Left kidney (tissue), 2 donors: ENCODE results near the gene PRSS33. TPM values are rescaled to one million over a fixed set of nuclear protein-coding genes. Genes with fewer than 3 reads are reported as not detected.

Experiments
- DNase-seq: peaks from one replicate; pipeline ENCODE4 v3.0.0-alpha.2; 2013
- polyA plus RNA-seq: library from polyadenylated mRNA; unstranded; fragments of 120-200 nt; gene quantifications from one replicate; pipeline ENCODE4 v1.2.1, GENCODE V29; 2013; ENCODE audit not compliant: insufficient read length

Gene PRSS33
- polyA plus RNA-seq, 1 donor = 0.20 TPM

DNA sequence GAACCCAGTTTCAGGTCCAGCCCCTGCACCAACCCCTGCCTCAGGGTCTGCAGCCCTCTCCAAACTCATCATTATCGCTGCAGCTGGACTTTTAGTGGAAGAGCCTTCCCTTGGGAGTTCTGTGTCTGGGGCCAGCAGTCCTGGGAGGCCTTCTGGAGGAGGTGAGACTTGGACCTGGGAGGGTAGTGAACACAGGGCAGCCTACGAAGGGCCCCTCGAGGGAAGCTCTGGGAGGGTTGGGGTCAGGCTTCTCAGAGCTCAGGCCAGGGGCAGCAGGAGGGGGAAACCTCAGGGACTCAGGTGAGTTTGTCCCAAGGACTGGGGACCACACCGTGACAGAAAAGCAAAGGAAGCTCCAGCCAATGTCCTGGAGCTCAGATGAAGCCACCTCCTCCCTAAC, 46.2 kb downstream of the PRSS33 start:
- no peak for DNase-seq

DNA sequence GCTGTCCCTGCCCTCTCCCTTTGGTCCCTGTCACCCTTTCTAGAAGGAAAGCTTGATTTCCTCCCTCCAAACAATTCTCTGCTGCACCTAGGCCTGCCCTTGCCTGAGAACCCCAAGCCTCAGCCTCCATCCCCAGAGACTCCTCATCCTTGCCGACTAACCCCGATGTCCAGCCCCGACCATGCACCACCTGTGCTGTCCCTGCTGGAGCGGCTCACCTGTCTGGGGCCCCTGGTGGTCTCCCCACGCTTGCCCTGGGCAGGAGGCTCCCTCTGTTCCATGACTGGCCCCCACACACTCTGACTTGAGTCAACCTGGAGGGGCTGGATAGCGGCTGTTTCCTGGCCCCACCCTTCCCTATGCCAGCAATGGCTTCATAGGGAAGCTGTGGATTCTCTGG, 46.9 kb downstream of the PRSS33 start:
- no peak for DNase-seq

DNA sequence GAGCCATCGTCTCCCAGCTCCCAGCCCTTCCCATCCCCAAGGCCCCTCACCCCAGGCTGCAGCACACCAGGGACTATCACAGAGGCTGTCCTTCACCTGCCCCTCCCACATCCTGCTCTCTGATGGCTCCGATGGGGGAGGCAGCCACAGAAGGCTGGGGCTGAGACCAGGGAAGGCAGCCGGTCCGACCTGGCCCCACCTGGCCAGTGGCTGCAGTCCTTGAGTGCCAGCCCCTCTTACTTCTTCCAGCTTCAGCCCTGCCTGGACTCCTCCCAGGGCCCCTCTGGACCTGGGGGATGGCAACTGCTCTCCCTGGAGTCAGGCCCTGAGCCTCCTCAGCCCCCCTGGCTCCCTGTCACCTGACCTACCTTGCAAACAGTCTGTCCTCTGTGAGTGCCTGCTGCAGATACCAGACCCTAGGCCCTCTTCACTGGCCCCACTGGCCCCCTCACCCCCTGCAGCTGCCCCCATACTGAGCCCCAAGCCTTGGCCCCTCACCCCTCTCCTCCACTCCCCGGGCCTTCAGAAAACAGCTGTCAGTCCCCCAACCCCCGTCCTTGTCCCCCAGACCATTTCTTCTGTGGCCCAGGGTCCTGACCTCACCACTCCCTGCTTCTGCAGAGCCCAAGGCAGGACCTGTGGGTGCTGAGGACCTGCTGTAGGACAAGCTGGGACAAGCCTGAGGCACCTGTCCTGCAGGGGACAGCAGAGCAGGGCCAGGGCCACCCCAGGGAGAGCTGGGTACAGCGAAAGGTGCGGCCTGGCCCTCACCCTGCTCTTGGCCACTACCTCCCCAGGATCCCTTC, 47.5 kb downstream of the PRSS33 start:
- no peak for DNase-seq

DNA sequence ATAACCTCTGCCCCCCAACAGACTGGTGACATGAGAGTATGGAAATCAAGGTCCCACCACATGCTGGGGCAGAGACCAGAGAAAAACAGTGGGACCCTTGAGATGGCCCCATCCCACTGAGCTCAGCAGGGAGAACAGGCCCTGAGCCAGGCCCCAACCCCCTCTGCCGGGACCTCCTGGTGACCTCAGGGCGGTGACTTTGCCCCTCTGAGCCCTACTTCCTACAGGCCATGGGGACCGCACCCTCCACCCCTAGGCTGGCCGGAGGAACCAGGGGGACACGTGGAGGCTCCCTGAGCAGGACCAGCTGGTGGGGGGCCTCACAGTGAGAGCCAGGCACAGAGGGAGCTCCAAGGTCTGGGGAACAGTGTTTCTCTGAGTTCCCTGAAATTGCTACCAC, 48.7 kb downstream of the PRSS33 start:
- no peak for DNase-seq

DNA sequence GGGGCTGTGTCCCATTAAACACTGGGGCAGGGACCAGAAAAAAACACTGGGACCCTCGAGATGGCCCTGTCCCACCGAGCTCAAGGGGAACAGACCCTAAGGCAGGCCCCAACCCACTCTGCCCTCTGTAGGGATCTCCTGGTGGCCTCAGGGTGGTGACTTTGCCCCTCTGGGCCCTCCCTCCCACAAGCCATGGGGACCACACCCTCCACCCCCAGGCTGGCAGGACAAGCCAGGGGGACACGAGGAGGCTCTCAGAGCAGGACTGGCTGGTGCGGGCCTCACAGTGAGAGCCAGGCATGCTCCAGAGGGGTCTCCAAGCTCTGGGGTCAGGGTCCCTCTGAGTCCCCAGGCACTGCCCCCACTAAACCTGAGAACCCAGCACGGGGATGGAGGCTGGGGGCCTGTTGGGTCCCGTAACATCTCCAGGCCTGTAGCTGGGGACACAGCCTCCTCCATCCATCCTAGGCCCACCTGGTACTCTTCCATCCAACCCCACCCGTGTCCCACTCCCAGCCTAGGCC, 49.4 kb downstream of the PRSS33 start:
- no peak for DNase-seq

DNA sequence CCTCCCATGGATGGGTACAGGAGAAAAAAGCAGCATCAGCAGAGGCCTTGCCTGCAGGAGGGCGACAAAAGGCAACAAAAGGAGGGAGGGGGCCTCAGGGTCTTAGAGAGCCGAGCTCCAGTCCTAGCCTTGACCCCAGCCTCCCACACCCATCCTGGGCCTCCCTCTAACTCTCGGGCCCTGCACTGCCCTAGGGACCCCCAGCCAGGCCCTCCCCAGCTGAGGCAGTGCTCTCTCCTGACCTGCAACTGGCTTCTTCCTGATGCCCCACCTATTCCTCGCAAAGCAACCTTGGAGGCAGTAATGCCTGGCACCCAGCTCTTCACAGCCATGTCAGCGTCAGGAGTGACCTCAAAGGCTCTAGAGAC, 50.1 kb downstream of the PRSS33 start:
- DNase-seq = no peak

DNA sequence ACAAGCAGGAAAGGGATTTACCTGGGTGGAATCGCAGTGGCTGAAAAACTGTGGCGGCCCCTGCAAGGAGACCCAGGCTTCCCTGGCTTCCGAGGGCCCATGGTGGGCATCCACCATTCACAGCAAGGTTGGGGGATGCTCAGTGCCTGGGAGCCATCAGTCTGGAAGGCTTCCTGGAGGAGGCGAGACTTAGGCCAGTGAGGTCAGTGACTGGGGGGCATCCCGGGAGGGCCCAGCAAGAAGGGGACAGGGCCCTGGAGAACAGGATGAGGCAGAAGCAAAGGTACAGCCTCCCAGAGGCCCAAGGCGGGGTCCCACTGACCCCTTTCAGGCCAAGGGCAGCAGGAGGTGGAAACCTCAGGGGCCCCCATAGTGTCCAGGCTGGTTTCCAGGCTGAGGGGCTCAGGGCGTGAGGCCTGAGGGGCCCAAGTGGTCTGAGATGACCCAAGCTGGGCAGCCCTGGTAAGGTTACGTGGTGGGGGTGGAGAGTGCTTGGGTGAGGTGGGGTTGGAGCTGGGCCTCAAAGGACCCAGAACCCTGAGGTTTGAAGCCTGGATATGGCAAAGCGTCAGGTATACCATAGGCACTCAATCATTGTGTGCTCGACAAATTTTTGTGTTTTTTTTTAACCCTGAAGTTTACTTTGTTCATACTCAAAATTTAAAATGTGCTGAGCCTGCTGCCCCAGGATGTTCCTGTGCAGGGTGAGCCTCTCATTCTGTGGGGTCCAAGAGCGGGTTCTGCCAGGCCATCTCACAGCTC, 50.7 kb downstream of the PRSS33 start:
- DNase-seq = no peak

DNA sequence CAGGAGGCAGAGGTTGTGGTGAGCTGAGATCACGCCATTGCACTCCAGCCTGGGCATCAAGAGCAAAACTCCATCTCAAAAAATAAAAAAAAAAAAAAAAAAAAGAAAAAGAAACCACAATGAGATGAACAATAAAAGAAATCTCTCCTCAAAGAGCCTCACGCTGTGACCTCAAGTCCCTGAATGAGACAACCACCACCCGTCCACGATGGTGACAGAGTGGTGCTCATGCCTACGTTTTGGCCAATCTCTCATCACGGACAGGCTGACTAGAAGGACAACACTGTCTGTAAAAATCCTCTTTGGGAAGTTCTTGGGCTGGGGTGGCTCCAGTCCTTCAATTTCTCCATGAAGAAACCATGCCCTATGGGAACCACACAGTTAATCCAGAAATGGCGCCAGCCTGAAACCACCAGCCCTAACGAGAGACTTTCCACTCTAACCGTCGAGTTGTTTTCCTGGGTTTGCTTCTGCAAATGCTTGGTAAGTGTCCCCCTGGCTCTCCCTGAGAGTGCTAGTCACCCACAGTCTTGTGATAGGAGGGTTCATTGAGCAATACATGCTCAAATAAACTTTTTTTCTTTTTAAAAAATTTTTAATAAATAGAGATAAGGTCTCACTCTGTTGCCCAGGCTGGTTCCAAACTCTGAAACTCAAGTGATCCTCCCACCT, 52.4 kb downstream of the PRSS33 start:
- DNase-seq = no peak

Other genes with a start within 250 kb of the PRSS33 start
- 58.4 TPM for gene PDPK1, start 249.5 kb downstream of the PRSS33 start, polyA plus RNA-seq
- 22.2 TPM for gene KCTD5, start 105.0 kb downstream of the PRSS33 start, polyA plus RNA-seq
- gene PRSS27, start 67.3 kb downstream of the PRSS33 start, polyA plus RNA-seq = 1.3 TPM
- gene SRRM2, start 34.9 kb downstream of the PRSS33 start, polyA plus RNA-seq = 820 TPM
- 182 TPM for gene ELOB, start 10.3 kb downstream of the PRSS33 start, polyA plus RNA-seq
- not detected for gene PRSS41, start 10.9 kb upstream of the PRSS33 start, polyA plus RNA-seq
- 0.22 TPM for gene PRSS21, start 29.7 kb upstream of the PRSS33 start, polyA plus RNA-seq
- gene ZG16B, start 42.7 kb upstream of the PRSS33 start, polyA plus RNA-seq = 0.48 TPM
- gene PRSS22, start 70.6 kb upstream of the PRSS33 start, polyA plus RNA-seq = 8.2 TPM
- gene FLYWCH2, start 95.7 kb upstream of the PRSS33 start, polyA plus RNA-seq = 15.2 TPM
- gene FLYWCH1, start 124.4 kb upstream of the PRSS33 start, polyA plus RNA-seq = 16.4 TPM
- 1.4 TPM for gene KREMEN2, start 176.7 kb upstream of the PRSS33 start, polyA plus RNA-seq
- 9.6 TPM for gene PAQR4, start 181.8 kb upstream of the PRSS33 start, polyA plus RNA-seq
- 22.0 TPM for gene PKMYT1, start 192.9 kb upstream of the PRSS33 start, polyA plus RNA-seq
- 2.0 TPM for gene CLDN9, start 225.4 kb upstream of the PRSS33 start, polyA plus RNA-seq
- 29.6 TPM for gene CLDN6, start 230.6 kb upstream of the PRSS33 start, polyA plus RNA-seq
- gene TNFRSF12A, start 232.8 kb upstream of the PRSS33 start, polyA plus RNA-seq = 6.7 TPM
- gene HCFC1R1, start 236.4 kb upstream of the PRSS33 start, polyA plus RNA-seq = 56.2 TPM
- gene THOC6, start 236.5 kb upstream of the PRSS33 start, polyA plus RNA-seq = 29.5 TPM
- gene BICDL2, start 249.4 kb upstream of the PRSS33 start, polyA plus RNA-seq = 2.6 TPM